ENCODE results near the gene SNCAIP.
"Not testable (repeated sequence)": the region's sequence is repeated elsewhere in the genome, so short reads cannot be mapped to it uniquely, and the experiment has no call there.

Gene SNCAIP

DNA sequence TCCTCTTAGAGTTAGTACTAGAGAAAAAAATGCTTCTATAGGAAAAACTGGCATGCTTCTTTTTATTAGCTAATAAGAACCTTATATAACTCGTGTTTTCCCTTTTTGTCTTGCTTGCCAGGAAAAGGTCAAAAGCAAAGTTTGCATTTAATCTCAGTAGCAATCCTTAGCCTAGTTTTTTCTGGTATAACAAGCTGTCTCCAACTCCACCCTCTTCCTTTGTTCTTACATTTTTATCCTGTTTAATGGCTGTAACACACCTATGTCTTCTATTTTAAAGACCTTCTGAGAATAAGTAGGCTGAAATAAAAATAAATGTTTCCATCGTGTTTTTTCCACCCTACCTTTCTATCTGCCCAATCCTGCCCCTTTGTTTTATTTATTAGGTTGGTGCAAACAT lies 158.3 kb downstream of the SNCAIP start:
- FAIRE-seq: no peak

DNA sequence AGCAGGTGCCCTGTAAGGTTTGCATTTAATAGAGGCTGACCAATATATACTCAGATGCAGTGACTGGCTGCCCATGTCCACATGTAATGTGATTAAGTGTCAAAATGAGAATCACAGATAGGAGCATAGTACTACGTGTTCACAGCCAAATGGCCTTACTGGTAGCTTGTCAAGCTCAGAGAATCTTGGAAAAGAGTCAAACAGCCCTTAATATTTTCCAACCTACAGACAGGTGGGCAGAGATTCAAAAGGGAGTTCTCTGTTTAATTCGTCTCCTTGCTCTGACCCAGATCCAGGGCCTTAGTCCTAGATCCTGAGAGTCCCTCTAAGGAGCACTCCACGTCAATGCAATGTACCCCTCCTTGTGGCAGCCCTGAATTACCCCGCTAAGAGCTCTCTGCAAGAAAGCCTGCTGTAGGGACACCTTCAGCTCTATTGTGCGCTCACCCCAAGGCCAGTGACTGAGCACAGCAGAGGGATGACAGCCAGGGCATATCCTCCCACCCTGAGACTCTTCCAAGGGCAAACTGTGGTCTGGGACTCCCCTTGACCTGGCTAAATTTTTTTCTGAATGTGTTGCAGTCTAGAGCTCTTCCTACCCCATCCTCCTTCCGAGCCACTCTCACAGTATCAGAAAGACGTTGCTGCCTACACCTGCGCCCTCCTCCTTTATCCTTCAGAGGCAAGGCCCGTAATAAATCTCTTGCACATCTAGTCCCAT lies 159.2 kb downstream of the SNCAIP start:
- no peak for FAIRE-seq

DNA sequence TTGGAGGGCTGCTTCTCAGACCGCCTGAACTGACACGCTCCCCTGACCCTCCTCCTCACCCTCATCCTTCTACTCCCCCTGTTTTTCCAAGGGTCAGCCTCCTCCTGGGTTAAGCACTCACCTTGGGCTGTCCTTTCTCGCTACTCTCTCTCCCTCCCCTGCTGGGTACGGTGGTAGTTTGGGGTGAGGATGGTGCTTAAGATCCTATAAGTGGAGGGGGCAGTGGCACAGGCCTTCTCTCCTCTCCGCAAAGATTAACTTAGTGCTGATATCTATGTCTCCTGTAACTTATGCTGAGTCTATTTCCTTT lies 159.7 kb downstream of the SNCAIP start:
- FAIRE-seq: no peak

DNA sequence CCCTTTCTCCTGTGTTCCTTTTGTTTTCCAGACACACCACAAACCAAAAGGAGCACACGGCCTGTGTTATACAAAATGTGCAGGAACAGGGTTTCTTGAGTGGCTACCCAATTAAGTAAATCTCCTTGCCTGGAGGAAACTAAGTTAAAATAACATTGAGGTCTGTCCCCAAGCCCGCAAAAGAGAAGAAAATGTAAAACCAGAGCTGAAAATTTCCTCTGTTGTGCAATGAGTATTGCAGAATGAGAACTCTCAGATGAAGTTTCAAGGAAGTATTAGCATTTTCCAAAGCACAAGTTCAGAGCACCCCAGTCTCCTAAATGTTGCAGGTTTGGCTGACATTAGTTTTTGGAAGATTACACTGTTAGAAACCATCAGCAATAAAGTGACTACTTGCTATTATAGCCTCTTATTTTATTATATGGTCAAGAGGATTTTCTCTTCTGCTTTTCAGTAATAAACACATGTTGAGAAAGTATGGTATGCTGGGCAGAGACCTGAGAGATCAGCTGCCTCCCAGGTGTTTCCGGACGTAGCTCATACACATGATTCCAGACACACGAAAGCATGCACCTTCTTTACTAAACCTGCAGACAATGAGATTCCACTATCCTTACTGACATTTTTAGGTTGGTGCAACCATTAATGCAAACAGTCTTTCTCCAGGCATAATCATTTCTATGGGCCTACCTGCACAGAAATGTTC lies 161.3 kb downstream of the SNCAIP start:
- no peak for FAIRE-seq

DNA sequence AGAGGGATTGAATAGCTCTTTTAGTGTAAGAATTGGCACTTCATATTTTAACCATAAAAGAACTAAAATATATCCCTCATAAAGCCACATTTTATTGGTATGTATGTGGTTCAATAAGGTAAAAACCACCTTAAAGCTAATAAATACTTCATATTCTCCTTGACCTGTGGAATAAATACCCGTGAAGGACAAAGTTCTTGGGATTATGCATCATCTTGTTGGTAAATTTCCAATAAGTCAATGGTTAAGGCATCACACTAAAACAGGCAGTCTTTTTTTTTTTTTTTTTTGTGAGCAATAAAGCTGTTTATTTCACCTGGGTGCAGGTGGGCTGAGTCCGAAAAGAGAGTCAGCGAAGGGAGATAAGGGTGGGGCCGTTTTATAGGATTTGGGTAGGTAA lies 161.9 kb downstream of the SNCAIP start:
- FAIRE-seq: no peak

DNA sequence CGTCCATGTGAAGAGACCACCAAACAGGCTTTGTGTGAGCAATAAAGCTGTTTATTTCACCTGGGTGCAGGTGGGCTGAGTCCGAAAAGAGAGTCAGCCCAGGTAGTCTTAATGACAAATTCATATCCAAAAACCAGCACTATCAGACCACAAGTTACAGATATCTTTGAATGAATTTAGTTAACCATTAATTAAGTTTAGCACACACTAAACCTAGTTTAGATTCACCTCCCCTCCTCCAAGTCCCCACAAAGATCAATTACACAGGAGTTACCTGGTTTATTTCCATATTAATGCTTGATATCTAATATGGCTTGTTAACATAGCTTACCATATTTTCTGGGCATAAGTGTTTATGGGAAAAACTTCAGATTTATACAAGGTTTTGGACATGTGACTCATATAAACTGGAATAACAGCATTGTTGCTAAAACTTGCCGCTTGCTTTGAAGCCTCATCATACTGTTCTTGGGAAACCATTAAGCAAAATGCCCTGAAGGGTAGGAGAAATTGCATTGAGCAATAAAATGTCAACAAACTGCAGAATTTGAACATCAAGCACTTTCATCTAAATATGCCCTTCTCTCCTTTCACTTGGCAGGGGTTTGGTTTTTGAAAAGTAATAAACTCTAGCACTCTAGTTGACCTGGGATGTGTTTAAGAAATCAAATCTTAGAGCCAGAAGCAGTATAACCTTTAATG lies 166.9 kb downstream of the SNCAIP start:
- FAIRE-seq: no peak

DNA sequence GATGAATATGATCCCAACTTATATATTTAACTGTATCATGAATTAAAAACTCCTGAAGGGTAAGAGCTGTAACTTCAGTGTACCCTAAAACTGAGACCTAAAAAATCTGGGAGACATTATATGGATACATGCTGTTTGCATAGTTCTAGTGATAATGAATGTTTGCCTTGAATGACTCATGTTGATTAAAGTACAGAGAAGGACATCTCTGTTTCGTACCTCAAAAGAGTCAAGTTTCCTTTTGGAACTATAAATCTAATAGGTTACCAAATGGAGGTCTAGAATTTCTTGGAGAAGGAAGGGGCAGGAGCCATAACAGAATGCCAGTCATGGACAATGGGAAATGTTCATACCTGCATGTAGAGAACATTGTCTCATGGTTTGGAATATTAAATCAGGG lies 168.1 kb downstream of the SNCAIP start:
- FAIRE-seq: no peak

DNA sequence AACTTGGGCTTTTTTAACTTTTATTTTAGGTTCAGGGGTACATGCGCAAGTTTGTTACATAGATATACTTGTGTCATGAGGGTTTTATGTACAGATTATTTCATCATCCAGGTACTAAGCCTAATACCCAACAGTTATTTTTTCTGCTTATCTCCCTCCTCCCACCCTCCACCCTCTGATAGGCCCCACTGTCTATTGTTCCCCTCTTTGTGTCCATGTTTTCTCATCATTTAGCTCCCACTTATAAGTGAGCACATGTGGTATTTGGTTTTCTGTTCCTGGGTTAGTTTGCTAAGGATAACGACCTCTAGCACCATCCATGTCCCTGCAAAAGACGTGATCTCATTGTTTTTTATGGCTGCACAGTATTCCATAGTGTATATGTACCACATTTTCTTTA lies 172.1 kb downstream of the SNCAIP start:
- FAIRE-seq: no peak

DNA sequence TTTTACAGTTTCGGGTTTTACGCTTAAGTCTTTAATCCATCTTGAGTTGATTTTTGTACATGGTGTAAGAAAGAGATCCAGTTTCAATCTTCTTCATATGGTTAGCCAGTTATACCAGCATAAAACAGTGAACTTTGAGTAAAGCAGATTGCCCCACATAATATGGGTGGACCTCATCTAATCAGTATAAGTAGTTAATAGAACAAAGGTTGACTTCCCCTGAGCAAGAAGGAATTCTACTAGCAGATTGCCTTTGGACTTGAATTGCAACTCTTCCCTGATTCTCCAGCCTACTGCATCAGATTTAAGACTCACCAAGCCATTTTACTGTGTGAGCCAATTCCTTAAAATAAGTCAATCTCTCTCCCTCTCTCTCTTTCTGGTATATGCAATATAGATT lies 173.2 kb downstream of the SNCAIP start:
- no peak for FAIRE-seq

DNA sequence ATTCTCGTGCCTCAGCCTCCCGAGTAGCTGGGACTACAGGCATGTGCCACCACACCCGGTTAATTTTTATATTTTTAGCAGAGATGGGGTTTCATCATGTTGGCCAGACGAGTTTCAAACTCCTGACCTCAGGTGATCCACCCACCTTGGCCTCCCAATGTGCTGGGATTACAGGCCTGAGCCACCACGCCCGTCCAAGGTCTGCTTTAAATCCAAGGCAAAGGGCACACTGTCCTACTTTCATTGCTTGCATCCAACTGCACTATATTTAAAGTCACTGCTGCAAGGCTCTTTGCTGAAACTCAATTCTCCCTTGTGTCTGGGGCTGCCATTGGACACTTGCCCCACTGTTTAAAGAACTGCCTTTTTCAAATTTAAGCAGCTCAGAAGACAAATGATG lies 174.6 kb downstream of the SNCAIP start:
- not testable (repeated sequence) for FAIRE-seq

DNA sequence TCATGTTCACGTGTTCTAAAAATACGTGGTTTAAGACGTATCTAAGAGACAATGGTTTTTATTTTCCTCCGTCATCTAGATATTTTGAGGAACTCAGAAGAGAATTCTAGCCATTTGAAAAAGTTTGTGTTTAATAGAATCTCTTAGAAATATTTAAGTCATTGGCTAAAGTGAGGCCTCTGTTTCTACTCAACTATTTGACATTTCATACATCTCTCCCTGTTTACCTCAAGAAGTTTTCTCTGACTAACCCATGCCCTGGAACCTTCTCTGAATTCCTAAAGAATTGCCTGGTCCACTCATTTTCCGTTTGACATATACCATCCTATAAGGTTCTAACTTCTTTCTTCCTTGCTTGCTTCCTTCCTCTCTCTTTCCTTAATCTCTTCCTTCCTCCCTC lies 178.7 kb downstream of the SNCAIP start:
- FAIRE-seq: no peak

DNA sequence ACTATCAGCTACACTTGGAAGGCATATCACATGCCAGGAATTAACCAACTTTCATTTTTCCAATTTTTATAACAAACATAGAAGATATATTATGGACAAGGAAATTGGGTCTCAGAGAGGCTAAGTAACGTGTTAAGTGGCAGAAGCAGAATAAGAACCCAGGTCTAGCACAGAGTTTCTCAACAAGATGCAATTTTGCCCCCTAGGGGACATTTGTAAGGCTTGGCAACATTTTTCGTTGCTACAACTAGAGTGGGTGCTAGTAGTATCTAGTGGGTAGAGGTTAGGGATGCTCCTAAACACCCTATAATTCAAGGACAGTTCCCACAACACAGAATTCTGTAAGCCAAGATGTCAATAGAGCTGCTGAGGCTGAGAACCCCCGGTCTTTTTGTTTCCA lies 180.6 kb downstream of the SNCAIP start:
- no peak for FAIRE-seq

DNA sequence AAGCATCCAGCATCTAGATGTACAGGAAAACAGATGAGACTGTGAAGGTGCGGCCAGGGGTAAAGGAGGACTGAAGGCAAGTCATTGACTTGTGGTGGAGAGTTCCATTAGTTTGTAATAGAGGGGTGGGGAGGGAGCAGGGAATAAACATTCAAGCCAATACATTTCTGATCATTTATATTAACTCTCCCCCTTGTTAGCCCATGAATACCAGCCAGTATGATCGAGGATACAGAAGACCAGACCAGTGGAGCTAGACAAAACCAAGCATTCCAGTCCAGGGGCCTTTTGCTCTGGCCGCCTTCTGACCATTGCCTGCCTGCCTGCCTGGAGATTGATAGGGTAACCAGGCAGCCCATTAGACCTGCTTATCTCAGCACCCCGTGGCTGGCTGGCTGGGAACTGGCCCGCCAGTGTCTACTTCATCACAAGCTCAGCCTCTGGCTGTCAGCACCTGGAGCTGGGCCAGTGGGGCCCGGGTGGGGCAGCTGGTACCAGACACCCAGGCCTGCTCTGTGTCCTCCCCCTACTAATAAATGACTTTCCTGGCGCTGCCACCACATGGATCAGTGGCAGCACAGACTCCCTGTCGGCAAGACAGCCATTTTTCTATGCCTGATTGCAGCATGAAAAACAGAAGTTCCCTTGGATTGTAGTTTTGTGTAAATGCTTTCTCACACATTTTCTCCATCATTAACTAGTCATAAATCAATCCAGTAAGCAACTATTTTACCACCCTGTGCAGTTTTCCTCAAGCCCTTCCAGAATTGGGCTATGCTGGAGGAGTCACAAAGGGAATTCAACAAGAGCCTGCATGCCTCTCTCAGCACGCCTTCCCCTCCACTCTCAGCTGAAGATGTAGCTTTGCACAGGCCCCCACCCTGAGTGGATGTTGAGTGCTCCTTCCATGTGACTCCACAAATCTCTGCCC lies 181.3 kb downstream of the SNCAIP start:
- no peak for FAIRE-seq

DNA sequence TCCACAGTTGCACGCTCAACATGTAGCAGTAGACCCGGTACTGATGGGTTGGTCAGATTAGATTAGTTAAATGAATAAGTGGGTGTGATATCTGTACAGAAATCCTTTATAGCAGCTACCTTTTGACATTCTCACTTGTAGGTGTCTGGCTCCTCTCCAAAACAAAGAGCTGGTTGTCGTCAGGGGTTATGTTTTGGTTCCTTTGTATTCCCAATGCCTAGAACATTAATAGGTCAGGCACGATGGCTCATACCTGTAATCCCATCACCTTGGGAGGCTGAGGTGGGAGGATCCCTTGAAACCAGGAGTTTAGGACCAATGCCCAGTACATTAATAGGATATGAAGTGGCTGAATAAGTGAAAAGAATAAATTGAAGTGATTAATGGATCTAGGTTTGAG lies 182.1 kb downstream of the SNCAIP start:
- FAIRE-seq: no peak

DNA sequence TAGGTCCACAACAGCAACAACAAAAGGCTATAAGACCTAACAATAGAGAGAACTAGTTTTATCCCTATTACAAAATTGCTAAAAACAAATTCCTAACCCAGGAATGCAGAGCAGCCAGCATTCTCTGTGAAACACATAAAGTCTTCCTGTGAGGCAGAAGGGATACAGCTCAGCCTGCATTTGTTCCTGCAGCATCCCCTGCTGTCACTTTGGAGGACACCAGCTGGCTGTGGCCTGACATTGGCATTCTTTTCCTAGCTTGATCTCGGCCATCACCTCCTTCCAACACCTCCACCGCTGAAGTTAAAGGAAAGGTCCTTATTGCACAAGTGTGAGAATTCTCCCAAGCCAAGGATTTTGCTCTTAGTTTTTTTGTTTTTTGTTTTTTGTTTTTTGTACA lies 186.1 kb downstream of the SNCAIP start:
- no peak for FAIRE-seq

DNA sequence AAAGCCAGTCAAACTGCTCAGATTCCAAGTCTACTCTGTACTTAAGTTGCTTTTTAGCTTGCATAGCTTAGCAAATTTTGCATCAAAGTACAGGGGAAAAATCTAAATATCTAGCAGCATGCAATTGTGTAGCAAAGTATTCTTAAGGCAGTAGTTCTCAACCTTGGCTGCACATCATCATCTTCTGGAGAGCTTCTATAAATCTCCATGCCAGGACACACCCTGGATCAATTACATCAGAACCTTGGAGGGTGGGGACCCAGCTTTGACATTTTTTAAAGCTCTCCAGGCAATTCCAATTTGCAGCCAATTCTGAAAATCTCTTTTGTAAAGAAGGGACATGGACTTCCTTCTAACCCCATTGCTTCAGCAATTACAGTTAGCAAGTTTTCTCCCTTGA lies 187.5 kb downstream of the SNCAIP start:
- no peak for FAIRE-seq

DNA sequence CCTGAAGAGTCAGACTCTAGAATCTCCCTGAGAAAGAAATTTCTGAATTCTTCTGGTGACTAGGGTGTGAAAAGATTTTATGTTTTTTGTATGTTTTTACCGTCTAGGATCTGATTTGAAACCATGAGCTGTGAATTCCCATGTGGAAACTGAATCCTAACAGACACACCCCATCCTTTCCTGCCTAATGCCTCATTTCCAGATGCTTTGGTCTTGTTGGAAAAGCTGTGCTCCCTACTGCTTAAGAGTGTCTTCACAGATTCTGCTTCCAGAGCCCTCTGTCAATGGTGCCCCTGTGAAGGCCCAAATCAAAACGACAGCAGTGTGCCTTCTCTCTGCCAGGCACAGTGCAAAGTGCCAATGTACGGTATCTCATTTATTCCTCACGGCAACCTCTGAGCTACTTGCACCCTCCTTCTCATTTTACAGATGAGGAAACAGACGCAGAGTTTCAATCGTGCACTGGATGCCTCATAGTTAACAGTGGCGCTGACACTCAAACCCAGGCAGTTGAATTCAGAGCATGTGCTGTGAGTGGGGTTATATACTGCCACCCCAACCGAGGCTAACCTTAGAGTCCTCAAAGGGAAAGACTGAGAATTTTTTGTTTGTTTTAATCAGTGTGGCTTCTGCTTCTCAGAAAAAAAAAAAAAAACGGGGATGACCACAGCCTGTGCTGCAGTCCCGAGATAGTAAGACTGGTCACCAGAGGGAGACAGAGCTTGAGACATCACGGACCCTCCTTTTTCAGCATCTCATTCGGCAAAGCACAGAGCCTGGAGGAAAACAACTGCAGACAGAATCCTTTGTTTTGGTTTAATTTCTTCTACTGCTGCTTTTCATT lies 188.4 kb downstream of the SNCAIP start:
- no peak for FAIRE-seq

DNA sequence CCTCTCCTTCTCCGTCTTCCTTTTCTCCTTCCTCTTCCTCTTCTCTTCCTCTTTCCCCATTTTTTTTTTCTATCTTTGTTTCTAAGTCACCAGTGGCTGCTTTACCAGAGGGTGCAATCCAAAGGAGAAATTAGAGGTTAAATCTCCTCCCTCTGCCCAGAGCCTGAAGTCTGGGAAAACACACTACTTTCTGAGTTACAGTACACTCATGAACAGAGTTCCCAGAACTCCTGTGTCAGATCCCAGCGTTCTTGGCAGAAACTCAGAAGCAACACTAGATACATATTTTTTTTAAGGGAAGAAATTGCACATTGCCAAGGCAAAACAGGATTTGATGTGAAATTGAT lies 189.0 kb downstream of the SNCAIP start:
- no peak for FAIRE-seq

DNA sequence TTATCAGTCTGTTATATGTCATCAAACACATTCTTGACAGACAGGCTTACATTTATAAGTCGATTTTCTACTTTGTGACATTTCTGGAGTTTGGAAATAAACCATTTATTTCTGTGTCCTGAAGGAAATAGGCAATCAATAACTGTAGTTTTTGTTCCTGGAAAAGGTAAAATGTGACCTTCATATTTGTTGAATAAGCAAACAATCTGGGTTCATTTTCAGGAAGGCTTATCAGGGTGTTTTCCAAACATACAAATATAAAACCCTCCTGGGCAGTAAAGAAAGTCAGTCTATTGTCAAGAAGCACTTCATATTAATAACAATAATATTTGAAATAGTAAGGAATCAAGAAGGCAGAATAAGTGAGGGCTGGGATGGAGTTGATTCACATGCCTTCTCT lies 195.0 kb downstream of the SNCAIP start:
- no peak for FAIRE-seq

DNA sequence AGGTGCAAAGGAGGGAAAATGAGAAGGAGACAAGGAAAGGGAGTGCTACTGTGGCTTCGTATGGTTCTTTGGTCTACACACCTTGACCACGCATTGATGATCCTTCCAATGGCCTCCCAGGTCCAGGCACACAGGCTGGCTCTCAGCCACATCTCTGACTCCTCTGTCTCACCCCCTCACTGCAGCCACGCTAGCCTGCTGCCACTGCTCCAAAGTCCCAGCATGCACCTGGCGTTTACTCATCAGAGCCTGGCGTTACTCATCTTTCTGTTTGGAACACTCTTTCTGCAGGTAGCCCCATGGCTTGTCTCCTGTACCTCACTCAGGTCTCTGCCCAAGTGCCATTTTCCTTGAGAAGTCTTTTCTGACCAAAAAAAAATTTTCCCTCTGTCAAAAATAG lies 195.5 kb downstream of the SNCAIP start:
- no peak for FAIRE-seq

DNA sequence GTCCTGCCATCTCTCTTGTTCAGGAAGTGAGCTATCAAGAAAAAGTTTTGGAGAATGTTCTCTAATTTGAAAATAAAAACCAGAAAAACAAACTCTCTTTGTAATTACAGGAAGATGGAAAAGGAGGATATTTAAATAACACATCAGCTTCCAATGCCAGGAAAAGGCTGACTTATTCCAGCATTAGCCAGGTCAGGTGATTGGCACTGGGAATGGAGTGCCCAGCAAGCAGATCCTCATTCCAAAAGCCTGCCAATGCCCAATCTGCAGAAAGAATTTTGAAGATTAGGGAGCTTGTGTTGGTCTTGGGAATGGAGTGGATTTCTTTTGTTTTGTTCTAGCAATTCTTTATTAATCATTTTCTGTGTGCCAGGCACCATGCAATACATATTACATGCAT lies 196.6 kb downstream of the SNCAIP start:
- FAIRE-seq: no peak

Data from A204.1 (cell line).